Spleen (tissue), 11 donors: Measurements from ENCODE around the gene CARS2. TPM values are rescaled to one million over a fixed set of nuclear protein-coding genes. Genes with fewer than 3 reads are reported as not detected.
"Not testable (repeated sequence)": the region's sequence is repeated elsewhere in the genome, so short reads cannot be mapped to it uniquely, and the experiment has no call there.

Source experiments
- DNase-seq: peaks from one replicate; pipeline ENCODE4 v3.0.0-alpha.2; 2020
- H3K27ac ChIP-seq, 8 donors: fragments of 200-600 bp; sonication (generic) in 7 of 8; 1 replicate in 4 of 8; 2 replicates in 4 of 8; pipeline versions ENCODE4 v1.5.0 to v1.8.0; 2016 to 2021; ENCODE audit warnings: inconsistent platforms in 4 of 8, mild to moderate bottlenecking in 4 of 8, moderate library complexity in 1 of 8
- H3K27me3 ChIP-seq, 7 donors: fragments of 200-600 bp; sonication (generic) in 6 of 7; replicated peaks in 1 of 7; 1 replicate in 4 of 7; 2 replicates in 3 of 7; pipeline versions ENCODE4 v1.5.0 to v1.8.0; 2016 to 2021; ENCODE audit warnings: inconsistent platforms in 3 of 7, mild to moderate bottlenecking in 1 of 7
- H3K36me3 ChIP-seq, 6 donors: fragments of 200-600 bp; sonication (generic) in 5 of 6; 1 replicate in 4 of 6; 2 replicates in 2 of 6; pipeline versions ENCODE4 v1.5.0 to v1.8.0; 2016 to 2021; ENCODE audit warnings: inconsistent platforms in 2 of 6
- H3K4me1 ChIP-seq, 6 donors: fragments of 200-600 bp; sonication (generic) in 5 of 6; 1 replicate in 3 of 6; 2 replicates in 3 of 6; pipeline versions ENCODE4 v1.5.0 to v1.8.0; 2016 to 2021; ENCODE audit warnings: inconsistent platforms in 3 of 6
- H3K4me3 ChIP-seq, 8 donors: fragments of 200-600 bp; sonication (generic) in 7 of 8; 1 replicate in 4 of 8; 2 replicates in 4 of 8; pipeline versions ENCODE4 v1.5.0 to v1.8.0; 2016 to 2021; ENCODE audit warnings: inconsistent platforms in 4 of 8, mild to moderate bottlenecking in 4 of 8, moderate library complexity in 2 of 8
- H3K9me3 ChIP-seq, 8 donors: fragments of 200-600 bp; sonication (generic) in 7 of 8; 1 replicate in 4 of 8; 2 replicates in 4 of 8; pipeline versions ENCODE4 v1.5.0 to v1.8.0; 2016 to 2021; ENCODE audit warnings: inconsistent platforms in 4 of 8
- CTCF ChIP-seq, 11 experiments: fragments of 200-600 bp in 7 of 11; fragments of 450-650 bp in 4 of 11; sonication (generic) in 4 of 11; IDR thresholded peaks in 8 of 11; conservative IDR thresholded peaks in 3 of 11; 1 replicate in 7 of 11; 2 replicates in 4 of 11; pipeline versions ENCODE4 v1.4.0 to v1.8.0; 2016 to 2021; ENCODE audit warnings: antibody characterized with exemption in 11 of 11, inconsistent platforms in 4 of 11, mild to moderate bottlenecking in 1 of 11
- POLR2A ChIP-seq, 3 donors: fragments of 450-650 bp; IDR thresholded peaks; one replicate each; pipeline ENCODE4 v1.5.1; 2017; ENCODE audit warnings: antibody characterized with exemption in 3 of 3, mild to moderate bottlenecking in 1 of 3
- POLR2AphosphoS5 ChIP-seq, 3 donors: sonication (generic); formaldehyde crosslinking; IDR thresholded peaks; one replicate each; pipeline ENCODE4 v1.5.1; 2017; ENCODE audit warnings: antibody characterized with exemption in 3 of 3
- WGBS, 5 donors: extraction: QIAGEN DNeasy Blood & Tissue Kit in 3 of 5; methylation state at CpG; one replicate each; pipeline versions ENCODE4 v1.1.5 to v1.1.7; 2013 to 2018; 5-methylcytosine and 5-hydroxymethylcytosine counted together
- intact Hi-C: fragments of 100-400 bp; cut with DNase I; formaldehyde crosslinking; loops from one replicate; pipeline ENCODE4 v1.15.0; 2023; ENCODE audit warnings: low total_unique reads
- polyA plus RNA-seq, 3 donors: library from polyadenylated mRNA; stranded (reverse); fragments of 200-250 nt; gene quantifications; one replicate each; pipeline ENCODE4 v1.2.1, GENCODE V29; 2013
- total RNA-seq, 7 donors: library from RNA; depleted of rRNA in 3 of 7; stranded (reverse); fragments of >200 nt in 3 of 7; fragmentation: NEBNext Ultra II Directional in 4 of 7; extraction: Animal tissue kit (Norgen Biotek cat#: 25700) in 4 of 7; gene quantifications; one replicate each; pipeline versions ENCODE4 v1.1.0 to v1.2.1, GENCODE V29; 2016 to 2021
- donor health status: healthy with polysubstance abuse.
- donor health status: DM: no; HTN: no; CAD: no; lungs with moderate emphysema.
- donor health status: DM: no; HTN: no; CAD: no.
- donor health status: Bipolar disorder and iron deficiency.
- donor health status: healthy.
- donor health status: DM: no; HTN: no; CAD: no.
- donor health status: DM: yes; HTN: yes; CAD: no.

The CARS2 gene
- total and polyA plus RNA-seq, 10 donors, result 63.9 to 113 (median 80.5) TPM

- peaks cover 0 to 84% (median 30%) of the 10 kb centered on the region in 6 donors for H3K36me3 ChIP-seq
Measured at GRCh38 chr13:110661256-110661655, 44.7 kb downstream of the CARS2 start.

GRCh38 chr13:110658218-110658911, 47.6 kb downstream of the CARS2 start:
- WGBS, 5 donors, result 50 to 57% (median 56%) methylated on average over 6 of the region's 6 CpGs
- peak; percentile 9 for DNase-seq
- peaks cover 0 to 81% (median 22%) of the 10 kb centered on the region in 6 donors for H3K36me3 ChIP-seq
- peaks cover 0 to 11% (median 2%) of the 10 kb centered on the region in 8 donors for H3K9me3 ChIP-seq
- H3K27me3 ChIP-seq, intact Hi-C loops: not testable (repeated sequence)
- H3K4me1 ChIP-seq, result peaks cover 10 to 73% (median 34%) of the 10 kb centered on the region in 6 donors
- H3K4me3 ChIP-seq, result peak overlapping the region in 1 of 8 donors; percentile 38
- H3K27ac ChIP-seq, result peak overlapping the region; percentile 30 to 86 (median 71)

More at GRCh38 chr13:110661256-110661655, 44.7 kb downstream of the CARS2 start:
- DNase-seq, result no peak
- H3K4me1 ChIP-seq, result peaks cover 13 to 82% (median 59%) of the 10 kb centered on the region in 6 donors
- no peaks in the 10 kb centered on the region for H3K27me3 ChIP-seq
- WGBS, 5 donors, result 94 to 98% (median 97%) methylated on average over 3 of the region's 3 CpGs
- intact Hi-C loops, result no loop called here
- H3K4me3 ChIP-seq, result no peak overlapping the region
- TF ChIP-seq CTCF (IDR thresholded peaks at IDR 0.05 in 8 of 11, conservative IDR thresholded peaks at IDR 0.05 in 3 of 11) (no peak), POLR2A (IDR thresholded peaks at IDR 0.05) (no peak), POLR2AphosphoS5 (IDR thresholded peaks at IDR 0.05) (no peak)
- no peak overlapping the region for H3K27ac ChIP-seq
- H3K9me3 ChIP-seq, result peaks cover 0 to 11% (median 2%) of the 10 kb centered on the region in 8 donors

- intact Hi-C loops, result no loop called here
- Histone ChIP-seq H3K9me3 (peaks cover 0 to 11% (median 2%) of the 10 kb centered on the region in 8 donors), H3K27me3 (no peaks in the 10 kb centered on the region), H3K4me1 (peaks cover 10 to 73% (median 35%) of the 10 kb centered on the region in 6 donors), H3K27ac (peak overlapping the region in 5 of 8 donors; percentile 58 to 86 (median 78)), H3K36me3 (peaks cover 0 to 81% (median 11%) of the 10 kb centered on the region in 6 donors), H3K4me3 (no peak overlapping the region)
- DNase-seq, result peak; percentile 57
- TF ChIP-seq POLR2AphosphoS5 (IDR thresholded peaks at IDR 0.05) (no peak), CTCF (IDR thresholded peaks at IDR 0.05 in 8 of 11, conservative IDR thresholded peaks at IDR 0.05 in 3 of 11) (no peak), POLR2A (IDR thresholded peaks at IDR 0.05) (no peak)
- 96 to 98% (median 98%) methylated on average over 7 of the region's 7 CpGs for WGBS, 5 donors
Measured at GRCh38 chr13:110657196-110657595, 48.7 kb downstream of the CARS2 start.

- H3K4me3 ChIP-seq, result no peak overlapping the region
- no peak overlapping the region for H3K27ac ChIP-seq
- WGBS, 5 donors, result 96 to 98% (median 97%) methylated on average over 12 to 14 of the region's 14 CpGs
- H3K9me3 ChIP-seq, result no peaks in the 10 kb centered on the region
- peaks cover 10 to 67% (median 28%) of the 10 kb centered on the region in 6 donors for H3K4me1 ChIP-seq
- H3K36me3 ChIP-seq, result peaks cover 0 to 82% (median 19%) of the 10 kb centered on the region in 6 donors
- intact Hi-C loops, result no loop called here
- TF ChIP-seq CTCF (IDR thresholded peaks at IDR 0.05 in 8 of 11, conservative IDR thresholded peaks at IDR 0.05 in 3 of 11), result no peak
- TF ChIP-seq POLR2AphosphoS5 (IDR thresholded peaks at IDR 0.05), result no peak
- no peak for TF ChIP-seq POLR2A (IDR thresholded peaks at IDR 0.05)
- H3K27me3 ChIP-seq, result no peaks in the 10 kb centered on the region
- DNase-seq, result peak; percentile 69
Measured at GRCh38 chr13:110653851-110654250, 52.1 kb downstream of the CARS2 start.
